Thyroid gland (tissue), 4 donors: ENCODE results near the gene AGTRAP.

Experiments used
- CTCF ChIP-seq, 6 experiments: fragments of 200-600 bp in 3 of 6; fragments of 450-650 bp in 3 of 6; sonication (generic) in 3 of 6; IDR thresholded peaks; one replicate each; pipeline ENCODE4 v1.5.1; 2016 to 2019; ENCODE audit warnings: antibody characterized with exemption in 6 of 6, mild to moderate bottlenecking in 2 of 6, inconsistent platforms in 1 of 6, moderate library complexity in 1 of 6
- POLR2A ChIP-seq, 2 donors: fragments of 450-650 bp; IDR thresholded peaks; one replicate each; pipeline ENCODE4 v1.6.1; 2017; ENCODE audit warnings: antibody characterized with exemption in 2 of 2, mild to moderate bottlenecking in 2 of 2, moderate library complexity in 1 of 2

- TF ChIP-seq CTCF (IDR thresholded peaks at IDR 0.05), result no peak
- TF ChIP-seq POLR2A (IDR thresholded peaks at IDR 0.05), result no peak
Measured at GRCh38 chr1:11731691-11732283, 4.1 kb upstream of the AGTRAP start.
